NT2/D1 (cell line): ENCODE data around the gene TBX1.

Experiments used
- YY1 ChIP-seq: IDR thresholded peaks from 2 replicates; pipeline ENCODE4 v1.6.1; 2011; ENCODE audit not compliant: insufficient read length, insufficient read depth
- ZNF274 ChIP-seq: IDR thresholded peaks from 2 replicates; pipeline ENCODE4 v1.6.1; 2011; ENCODE audit warnings: mild to moderate bottlenecking, low read depth, low read length

DNA sequence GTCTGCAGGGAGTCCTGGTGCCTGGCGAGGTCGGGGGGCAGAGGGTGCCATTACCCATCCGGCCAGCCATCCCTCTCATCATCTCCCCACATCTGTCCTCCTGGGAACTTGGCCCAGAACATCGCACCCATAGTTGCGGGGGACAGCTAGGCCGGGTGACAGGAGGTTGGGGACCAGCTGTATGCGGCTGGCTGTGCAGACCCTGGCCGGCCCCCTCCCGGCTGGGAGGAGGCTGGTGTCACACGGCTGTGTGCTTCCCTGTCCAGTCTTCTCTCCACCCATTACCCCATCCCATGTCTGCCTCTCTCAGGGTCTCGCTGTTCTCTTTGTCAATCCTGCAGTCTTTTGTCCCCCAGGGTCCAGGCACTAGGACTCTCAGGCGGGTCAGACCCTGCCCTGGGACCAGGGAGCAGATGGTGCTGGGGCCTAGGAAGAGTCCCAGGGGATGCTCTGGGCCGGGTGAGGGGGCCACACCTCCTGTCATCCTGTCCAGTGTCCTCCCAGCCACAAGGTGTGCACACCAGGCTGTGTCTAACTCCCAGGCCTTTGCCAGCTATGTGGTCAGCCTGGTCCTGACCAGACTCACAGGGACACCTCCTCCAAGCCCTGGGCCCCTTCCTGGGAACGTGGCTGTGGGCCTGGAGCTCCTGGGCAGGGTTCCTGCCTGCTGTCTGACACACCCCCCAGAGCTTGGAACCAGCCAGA lies 6.4 kb upstream of the TBX1 start:
- TF ChIP-seq YY1, result no peak
- TF ChIP-seq ZNF274, result no peak
